SHP77 treated with DMSO at 0.1 percent for 48 hours (cell line): ENCODE measurements around the gene SEC24C.
"Not testable (repeated sequence)": the region's sequence is repeated elsewhere in the genome, so short reads cannot be mapped to it uniquely, and the experiment has no call there.

Source experiments
- DNase-seq: peaks from one replicate; lab custom pipeline; 2025; lab: John Stamatoyannopoulos, UW

Gene SEC24C

DNA sequence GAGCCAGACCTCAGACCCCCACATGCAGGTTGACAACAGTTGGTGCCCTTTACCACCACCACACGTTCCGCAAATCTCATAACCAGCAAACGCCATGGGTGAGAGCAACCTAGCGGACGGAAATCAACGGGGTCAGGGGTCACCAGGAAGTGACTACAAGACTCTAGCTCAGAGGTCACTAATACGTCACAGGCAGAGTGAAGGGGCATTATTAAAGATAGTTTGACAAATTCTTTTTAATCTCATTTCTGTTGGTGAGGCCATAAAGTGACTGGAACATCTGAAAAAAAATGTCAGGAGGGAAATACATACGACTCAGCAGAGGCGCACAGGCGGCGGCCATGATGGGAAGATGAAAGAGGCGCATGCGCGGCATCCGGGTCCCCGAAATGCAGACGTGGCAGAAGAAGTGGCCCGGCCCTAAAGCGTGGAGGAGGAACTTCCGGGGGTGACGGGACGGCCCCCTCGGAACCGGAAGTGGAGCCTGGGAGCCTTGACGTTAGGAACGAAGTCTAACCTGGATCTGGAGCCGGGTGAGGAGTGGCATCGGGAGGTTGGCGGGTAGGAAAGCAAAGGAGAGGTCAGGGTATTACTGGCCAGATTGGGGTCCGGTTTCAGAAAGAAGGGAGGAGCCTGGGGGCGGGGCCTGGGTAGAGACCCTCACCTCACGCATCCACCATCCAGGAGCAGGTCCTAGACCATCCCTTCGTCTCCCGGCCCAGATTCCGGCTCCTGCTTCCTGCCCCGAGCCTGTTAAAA is at the start of gene SEC24C:
Gene SEC24C, plus strand, starts transcription at position 468 of the 759 bp plus-strand sequence. CDS start 2,461 bp downstream, outside the sequence.
- peak; percentile 62 for DNase-seq

- DNase-seq: not testable (repeated sequence)
These were observed 48.9 kb upstream of the SEC24C start for GRCh38 chr10:73695302-73695701.

- DNase-seq: not testable (repeated sequence)
These were observed 46.5 kb upstream of the SEC24C start, which contains the start of gene AGAP5 for GRCh38 chr10:73697675-73698159. Gene AGAP5 (minus strand): TSS chr10:73698109. CDS start chr10:73697755, 354 bp downstream.

- DNase-seq: not testable (repeated sequence)
These were observed 45.4 kb upstream of the SEC24C start for GRCh38 chr10:73698819-73699218.

GRCh38 chr10:73703924-73704323 is 40.2 kb upstream of the SEC24C start:
- not testable (repeated sequence) for DNase-seq

DNA sequence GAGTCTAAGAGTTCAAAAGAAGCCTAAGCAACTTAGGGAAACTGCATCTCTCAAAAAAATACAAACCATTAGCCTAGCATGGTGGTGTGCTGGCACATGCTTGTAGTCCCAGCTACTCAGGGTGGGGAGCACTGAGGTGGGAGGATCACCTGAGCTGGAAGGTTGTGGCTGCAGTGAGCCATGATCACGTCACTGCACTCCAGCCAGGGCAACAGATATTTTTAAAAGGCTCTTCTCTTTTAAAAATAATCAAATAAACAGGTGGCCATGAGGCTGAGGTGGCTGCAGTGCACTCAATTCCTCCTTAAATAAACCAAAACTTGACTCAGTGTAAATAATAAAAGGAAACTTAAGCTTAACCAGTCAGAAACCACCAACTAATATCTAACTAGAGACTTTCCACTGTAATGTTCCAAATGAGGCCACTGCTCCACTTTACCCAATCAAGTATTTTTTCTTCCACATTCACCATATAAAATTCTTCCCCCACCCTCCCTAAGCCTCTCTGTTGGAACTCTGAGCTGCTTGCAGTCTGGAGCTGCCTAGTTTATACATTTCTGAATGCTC is 38.6 kb upstream of the SEC24C start:
- DNase-seq: not testable (repeated sequence)

GRCh38 chr10:73706488-73706887 is 37.7 kb upstream of the SEC24C start:
- not testable (repeated sequence) for DNase-seq

DNA sequence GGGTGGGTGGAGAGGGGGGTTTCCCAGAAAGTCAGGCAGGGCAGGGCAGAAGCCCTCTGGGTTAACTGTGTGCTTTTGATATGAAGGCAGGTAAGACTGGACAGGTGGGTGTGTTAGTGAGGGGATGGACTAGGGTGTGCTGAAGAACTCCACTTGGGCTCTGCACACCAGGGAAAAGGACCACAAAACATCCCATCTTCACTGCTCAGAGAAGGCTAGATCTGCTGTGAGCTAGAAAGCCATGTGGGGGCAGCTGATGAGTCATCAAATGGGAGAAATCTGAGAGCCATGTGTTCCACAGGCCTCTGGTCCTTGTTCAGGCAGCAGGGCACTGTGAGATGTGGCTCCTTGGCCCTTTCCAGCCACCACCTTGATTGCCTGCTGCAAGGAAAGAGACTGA is 36.5 kb upstream of the SEC24C start:
- DNase-seq: not testable (repeated sequence)

GRCh38 chr10:73708122-73708521 is 36.0 kb upstream of the SEC24C start:
- not testable (repeated sequence) for DNase-seq

DNA sequence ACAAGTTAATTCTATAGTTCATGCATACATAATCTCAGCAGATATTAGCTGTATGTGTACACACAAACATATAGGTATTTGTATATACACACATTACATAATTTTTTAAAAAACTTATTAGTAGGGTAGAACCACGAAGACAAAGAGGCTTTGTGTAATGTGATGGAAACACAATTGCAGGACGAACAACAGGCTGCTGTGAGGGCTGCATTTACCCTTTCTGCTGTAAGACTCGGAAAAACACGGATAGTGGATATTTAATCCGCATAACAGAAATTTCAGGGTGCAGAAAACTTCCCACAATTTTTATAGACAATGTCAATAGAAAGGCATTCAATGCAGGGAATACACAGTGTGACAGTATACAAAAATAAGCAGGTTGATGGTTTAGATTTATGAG is 32.5 kb upstream of the SEC24C start:
- not testable (repeated sequence) for DNase-seq

GRCh38 chr10:73713912-73714311 is 30.3 kb upstream of the SEC24C start:
- not testable (repeated sequence) for DNase-seq

- not testable (repeated sequence) for DNase-seq
These were observed 29.7 kb upstream of the SEC24C start for GRCh38 chr10:73714483-73714882.

DNA sequence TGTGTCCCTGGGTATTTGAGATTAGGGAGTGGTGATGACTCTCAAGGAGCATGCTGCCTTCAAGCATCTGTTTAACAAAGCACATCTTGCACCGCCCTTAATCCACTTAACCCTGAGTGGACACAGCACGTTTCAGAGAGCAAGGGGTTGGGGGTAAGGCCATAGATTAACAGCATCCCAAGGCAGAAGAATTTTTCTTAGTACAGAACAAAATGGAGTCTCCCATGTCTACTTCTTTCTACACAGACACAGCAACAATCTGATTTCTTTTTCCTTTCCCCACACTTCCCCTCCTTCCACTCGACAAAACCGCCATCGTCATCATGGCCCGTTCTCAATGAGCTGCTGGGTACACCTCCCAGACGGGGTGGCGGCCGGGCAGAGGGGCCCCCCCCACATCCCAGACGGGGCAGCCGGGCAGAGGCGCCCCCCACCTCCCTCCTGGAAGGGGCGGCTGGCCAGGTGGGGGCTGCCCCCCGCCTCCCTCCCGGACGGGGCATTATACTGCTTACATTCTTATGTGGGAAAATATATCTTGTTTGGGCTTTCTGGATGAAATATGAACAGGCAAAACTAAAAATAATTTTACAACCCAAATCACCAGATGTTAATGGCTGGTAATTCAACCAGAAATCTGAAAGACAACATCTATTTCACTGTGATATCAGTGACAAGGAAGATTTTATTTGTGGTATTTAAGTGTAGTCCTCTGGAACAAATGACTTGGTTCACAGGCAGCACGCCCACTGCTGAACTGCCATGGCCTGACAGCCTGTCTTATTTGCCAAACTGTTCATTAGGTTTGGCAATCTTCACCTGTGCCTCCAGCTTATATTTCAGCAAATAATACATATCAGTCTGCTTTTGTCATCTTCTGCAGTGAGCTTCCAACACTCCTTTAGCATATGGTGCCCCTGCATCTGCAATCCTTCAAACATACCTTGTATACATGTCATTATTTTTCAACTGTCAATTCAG is 28.7 kb upstream of the SEC24C start:
- not testable (repeated sequence) for DNase-seq

GRCh38 chr10:73716251-73716650 is 27.9 kb upstream of the SEC24C start:
- DNase-seq: no peak

DNA sequence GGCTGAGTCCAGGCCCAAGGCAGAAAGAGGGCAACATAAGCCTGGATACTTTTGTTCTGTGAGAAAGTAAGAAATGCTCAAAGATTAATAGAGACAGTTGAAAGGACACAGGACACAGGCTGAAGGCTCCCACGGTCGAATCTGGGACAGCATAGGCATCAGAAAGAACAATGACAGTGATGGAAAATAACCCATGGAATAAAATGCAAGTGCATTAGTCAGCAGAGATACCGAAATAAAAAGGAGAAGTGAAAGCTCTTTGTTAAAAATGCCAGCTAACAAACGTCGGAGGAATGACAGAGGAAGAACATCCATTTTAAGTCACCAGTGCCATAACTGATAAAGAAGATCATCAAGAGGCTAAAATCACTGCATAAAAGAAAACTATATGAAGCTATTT is 26.6 kb upstream of the SEC24C start:
- no peak for DNase-seq

DNA sequence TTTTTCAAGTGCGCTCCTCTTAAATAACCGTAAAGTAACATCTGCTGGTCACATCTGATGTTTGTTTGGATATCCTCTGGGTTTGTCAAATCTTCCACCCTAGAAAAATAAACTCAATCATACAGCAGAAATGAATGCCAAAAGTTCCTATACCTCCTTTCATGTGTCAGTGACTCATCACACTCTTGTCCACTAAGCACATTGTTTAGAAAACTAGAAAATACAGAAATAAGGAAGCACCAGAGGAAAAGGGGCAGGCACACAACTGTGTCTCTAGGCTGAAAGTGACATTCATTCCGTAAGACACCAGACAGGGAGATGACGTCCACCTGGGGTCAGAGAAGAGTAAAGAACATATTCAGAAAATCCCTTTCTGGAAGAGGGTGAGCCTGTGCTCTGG is 23.6 kb upstream of the SEC24C start:
- DNase-seq: not testable (repeated sequence)

DNA sequence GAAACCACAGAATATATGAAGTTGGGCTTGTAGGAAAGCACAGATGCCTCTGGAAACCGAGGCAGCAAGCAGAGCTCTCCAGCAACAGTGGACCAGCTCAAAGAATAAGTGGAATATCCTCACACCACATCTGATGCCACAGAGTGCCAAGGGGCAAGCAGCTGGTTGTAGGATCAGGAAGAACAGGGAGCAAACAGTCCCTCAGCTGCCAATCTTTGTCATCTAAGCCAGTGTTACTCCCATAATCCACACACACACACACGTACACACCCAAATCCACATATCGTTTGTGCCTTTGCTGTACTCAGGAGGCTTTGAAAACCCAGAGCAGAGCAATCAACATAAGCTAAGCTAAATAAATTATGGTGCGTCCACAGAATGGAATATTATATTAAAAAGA is 20.7 kb upstream of the SEC24C start:
- DNase-seq: no peak

DNA sequence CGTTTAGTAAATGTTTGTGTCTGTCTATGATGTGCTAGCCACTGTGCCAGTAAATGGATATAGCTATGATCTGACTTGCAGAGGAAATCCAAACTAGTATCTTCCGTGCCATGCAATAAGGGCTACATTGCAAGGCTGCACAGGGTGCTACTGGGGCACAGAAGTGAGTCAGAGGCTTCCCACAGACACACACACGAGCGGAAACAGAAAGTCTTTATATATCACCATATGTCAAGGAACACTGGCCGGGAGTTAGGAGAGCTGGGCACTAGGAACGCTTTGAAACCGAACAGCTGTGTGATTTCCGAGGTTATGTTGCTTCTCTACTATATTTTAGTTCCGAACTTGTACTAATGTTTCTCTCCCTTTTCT is 14.4 kb upstream of the SEC24C start:
- DNase-seq: not testable (repeated sequence)

GRCh38 chr10:73730153-73730906 is 13.8 kb upstream of the SEC24C start:
- peak; percentile 52 for DNase-seq

GRCh38 chr10:73731588-73732375 is 12.4 kb upstream of the SEC24C start:
- no peak for DNase-seq
